Suprapubic skin (tissue), 4 donors: ENCODE measurements around the gene PRDX5.
A peak's percentile ranks its signal among the peaks of the same experiment; 100 is the strongest.

Experiments used
- CTCF ChIP-seq, 2 donors: fragments of 200-600 bp in 1 of 2; fragments of 450-650 bp in 1 of 2; sonication (generic) in 1 of 2; IDR thresholded peaks; one replicate each; pipeline ENCODE4 v1.5.1; 2016 to 2019; ENCODE audit warnings: antibody characterized with exemption in 2 of 2, mild to moderate bottlenecking in 1 of 2, moderate library complexity in 1 of 2
- EP300 ChIP-seq: sonication (generic); formaldehyde crosslinking; IDR thresholded peaks from one replicate; pipeline ENCODE4 v1.6.1; 2017; ENCODE audit warnings: antibody characterized with exemption
- POLR2A ChIP-seq, 2 donors: fragments of 450-650 bp; IDR thresholded peaks; one replicate each; pipeline ENCODE4 v1.6.1; 2017; ENCODE audit warnings: antibody characterized with exemption in 2 of 2, mild to moderate bottlenecking in 2 of 2, moderate library complexity in 2 of 2
- POLR2AphosphoS5 ChIP-seq, 3 donors: sonication (generic); formaldehyde crosslinking; IDR thresholded peaks; one replicate each; pipeline ENCODE4 v1.6.1; 2017; ENCODE audit warnings: antibody characterized with exemption in 3 of 3

GRCh38 chr11:64358907-64359711, 41.2 kb downstream of the PRDX5 start, which contains the start of gene RPS6KA4:
- TF ChIP-seq CTCF (IDR thresholded peaks at IDR 0.05) (no peak), POLR2AphosphoS5 (IDR thresholded peaks at IDR 0.05) (no peak), EP300 (no peak), POLR2A (IDR thresholded peaks at IDR 0.05) (peak in 1 of 2 donors; percentile 27)
